NCI-H1417 treated with DMSO at 0.1 percent for 48 hours (cell line): Measurements from ENCODE around the gene TNNI2.
"Not testable (repeated sequence)": the region's sequence is repeated elsewhere in the genome, so short reads cannot be mapped to it uniquely, and the experiment has no call there.

Source experiments
- DNase-seq: peaks from one replicate; lab custom pipeline; 2025; lab: John Stamatoyannopoulos, UW

Gene TNNI2

GRCh38 chr11:1875093-1875850 is 36.5 kb downstream of the TNNI2 start:
- DNase-seq = no peak

GRCh38 chr11:1875851-1876301 is 37.1 kb downstream of the TNNI2 start:
- not testable (repeated sequence) for DNase-seq

- no peak for DNase-seq
Measured at GRCh38 chr11:1876361-1877063, 37.7 kb downstream of the TNNI2 start.

GRCh38 chr11:1877211-1878136 is 38.7 kb downstream of the TNNI2 start:
- DNase-seq = no peak

- DNase-seq = no peak
Measured at GRCh38 chr11:1878137-1879031, 39.6 kb downstream of the TNNI2 start.

GRCh38 chr11:1879342-1879940 is 40.7 kb downstream of the TNNI2 start:
- no peak for DNase-seq

- DNase-seq = no peak
Measured at GRCh38 chr11:1879941-1880720, 41.4 kb downstream of the TNNI2 start.

- no peak for DNase-seq
Measured at GRCh38 chr11:1880746-1881441, 42.1 kb downstream of the TNNI2 start.

- DNase-seq = no peak
Measured at GRCh38 chr11:1881442-1882264, 42.9 kb downstream of the TNNI2 start.

- DNase-seq = no peak
Measured at GRCh38 chr11:1882265-1883238, 43.8 kb downstream of the TNNI2 start.

- no peak for DNase-seq
Measured at GRCh38 chr11:1883346-1884302, 44.8 kb downstream of the TNNI2 start.

GRCh38 chr11:1884303-1884700 is 45.5 kb downstream of the TNNI2 start:
- no peak for DNase-seq

- DNase-seq = not testable (repeated sequence)
Measured at GRCh38 chr11:1886551-1886950, 47.8 kb downstream of the TNNI2 start.

- DNase-seq = no peak
Measured at GRCh38 chr11:1887451-1888346, 48.9 kb downstream of the TNNI2 start.

- DNase-seq = no peak
Measured at GRCh38 chr11:1888347-1888753, 49.6 kb downstream of the TNNI2 start.
